A673 (cell line): Measurements from ENCODE around the gene TOMM70. TPM values are rescaled to one million over a fixed set of nuclear protein-coding genes. Genes with fewer than 3 reads are reported as not detected.

Source experiments
- BruUV-seq: library from RNA; stranded (reverse); fragments of 400-500 nt; replicated peaks from 2 replicates; lab custom pipeline; 2021; lab: Mats Ljungman, UMichigan
- CTCF ChIA-PET: fragments of 300-600 bp; sonication (Branson Sonifier 250); formaldehyde crosslinking; loops from one replicate; lab custom pipeline; 2022; ENCODE audit warnings: antibody characterized with exemption; lab: Charles Lee
- POLR2A ChIA-PET: fragments of 300-600 bp; sonication (Branson Sonifier 250); formaldehyde crosslinking; loops from one replicate; lab custom pipeline; 2022; ENCODE audit warnings: antibody characterized with exemption; ENCODE audit not compliant: low non-redundant PET; lab: Charles Lee
- DNase-seq: peaks from one replicate; pipeline ENCODE4 v3.0.0-alpha.2; 2015; ENCODE audit warnings: low spot score
- H3K27ac ChIP-seq: fragments of 200-600 bp; sonication (generic); 2 replicates; pipeline ENCODE4 v1.5.1; 2016; ENCODE audit warnings: mixed run types, low read depth, mild to moderate bottlenecking, mixed read lengths, antibody characterized with exemption, low read length; ENCODE audit not compliant: poor library complexity, severe bottlenecking
- H3K27me3 ChIP-seq: fragments of 200-600 bp; sonication (generic); replicated peaks from 2 replicates; pipeline ENCODE4 v1.6.1; 2017; ENCODE audit warnings: mixed run types, low read depth, mild to moderate bottlenecking, mixed read lengths, antibody characterized with exemption, low read length; ENCODE audit not compliant: insufficient read depth, poor library complexity
- H3K36me3 ChIP-seq: fragments of 200-600 bp; sonication (generic); 2 replicates; pipeline ENCODE4 v1.6.1; 2016; ENCODE audit warnings: mixed run types, mild to moderate bottlenecking, mixed read lengths, antibody characterized with exemption, low read length; ENCODE audit not compliant: insufficient read depth, poor library complexity, severe bottlenecking
- H3K4me1 ChIP-seq: fragments of 200-600 bp; sonication (generic); 2 replicates; pipeline ENCODE4 v1.6.1; 2017; ENCODE audit warnings: mixed run types, mild to moderate bottlenecking, mixed read lengths, antibody characterized with exemption, low read length; ENCODE audit not compliant: insufficient read depth, poor library complexity, severe bottlenecking
- H3K4me3 ChIP-seq: fragments of 200-600 bp; sonication (generic); 2 replicates; pipeline ENCODE4 v1.5.1; 2016; ENCODE audit warnings: low read depth, mixed run types, mild to moderate bottlenecking, mixed read lengths, low read length; ENCODE audit not compliant: poor library complexity, severe bottlenecking
- H3K9me3 ChIP-seq: fragments of 200-600 bp; sonication (generic); 2 replicates; pipeline ENCODE4 v1.6.1; 2016; ENCODE audit warnings: mixed run types, low read depth, mild to moderate bottlenecking, mixed read lengths, antibody characterized with exemption, low read length; ENCODE audit not compliant: poor library complexity, severe bottlenecking
- EZH2 ChIP-seq: fragments of 200-600 bp; sonication (generic); IDR thresholded peaks from 2 replicates; pipeline ENCODE4 v1.6.1; 2017; ENCODE audit warnings: borderline replicate concordance, low read depth, mild to moderate bottlenecking, mixed read lengths, antibody characterized with exemption, low read length; ENCODE audit not compliant: poor library complexity, severe bottlenecking
- intact Hi-C: fragments of 100-400 bp; cut with micrococcal nuclease; formaldehyde crosslinking; loops from one replicate; pipeline ENCODE4 v1.10.0; 2022; ENCODE audit not compliant: unreplicated experiment
- total RNA-seq: library from RNA; stranded (reverse); gene quantifications from 2 replicates; pipeline ENCODE4 v1.2.3, GENCODE V29; 2021
- TF ChIP-seq, protein P1 (sequence below): fragments of 300-800, 200-600 bp; sonication (generic); conservative IDR thresholded peaks from 2 replicates; pipeline ENCODE4 v1.5.1; 2017; ENCODE audit warnings: low read depth, mild to moderate bottlenecking, antibody characterized with exemption, low read length, moderate library complexity, mixed read lengths

TOMM70 gene
- total RNA-seq, 1 experiment from 2014 or later, result 54.4 TPM

GRCh38 chr3:100325827-100326226 is 75.1 kb downstream of the TOMM70 start:
- no peaks in the 10 kb centered on the region for H3K9me3 ChIP-seq
- H3K4me1 ChIP-seq, result no peaks in the 10 kb centered on the region
- H3K4me3 ChIP-seq, result no peak overlapping the region
- no peaks in the 10 kb centered on the region for H3K27me3 ChIP-seq
- ChIA-PET CTCF (no interaction called here), POLR2A (no interaction called here)
- no peak overlapping the region for H3K27ac ChIP-seq
- intact Hi-C loops, result no loop called here
- BruUV-seq, result no TSS peak
- TF ChIP-seq, protein P1, sequence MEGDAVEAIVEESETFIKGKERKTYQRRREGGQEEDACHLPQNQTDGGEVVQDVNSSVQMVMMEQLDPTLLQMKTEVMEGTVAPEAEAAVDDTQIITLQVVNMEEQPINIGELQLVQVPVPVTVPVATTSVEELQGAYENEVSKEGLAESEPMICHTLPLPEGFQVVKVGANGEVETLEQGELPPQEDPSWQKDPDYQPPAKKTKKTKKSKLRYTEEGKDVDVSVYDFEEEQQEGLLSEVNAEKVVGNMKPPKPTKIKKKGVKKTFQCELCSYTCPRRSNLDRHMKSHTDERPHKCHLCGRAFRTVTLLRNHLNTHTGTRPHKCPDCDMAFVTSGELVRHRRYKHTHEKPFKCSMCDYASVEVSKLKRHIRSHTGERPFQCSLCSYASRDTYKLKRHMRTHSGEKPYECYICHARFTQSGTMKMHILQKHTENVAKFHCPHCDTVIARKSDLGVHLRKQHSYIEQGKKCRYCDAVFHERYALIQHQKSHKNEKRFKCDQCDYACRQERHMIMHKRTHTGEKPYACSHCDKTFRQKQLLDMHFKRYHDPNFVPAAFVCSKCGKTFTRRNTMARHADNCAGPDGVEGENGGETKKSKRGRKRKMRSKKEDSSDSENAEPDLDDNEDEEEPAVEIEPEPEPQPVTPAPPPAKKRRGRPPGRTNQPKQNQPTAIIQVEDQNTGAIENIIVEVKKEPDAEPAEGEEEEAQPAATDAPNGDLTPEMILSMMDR, result no peak
- no peak for TF ChIP-seq EZH2
- DNase-seq, result no peak
- H3K36me3 ChIP-seq, result no peaks in the 10 kb centered on the region

GRCh38 chr3:100324044-100324443 is 76.8 kb downstream of the TOMM70 start:
- TF ChIP-seq, protein P1, result no peak
- no peak for TF ChIP-seq EZH2
- TSS peak; percentile 23 for BruUV-seq
- H3K27me3 ChIP-seq, result no peaks in the 10 kb centered on the region
- CTCF ChIA-PET, result no interaction called here
- intact Hi-C loops, result no loop called here
- H3K36me3 ChIP-seq, result no peaks in the 10 kb centered on the region
- H3K4me3 ChIP-seq, result no peak overlapping the region
- H3K27ac ChIP-seq, result no peak overlapping the region
- POLR2A ChIA-PET, result no interaction called here
- H3K9me3 ChIP-seq, result no peaks in the 10 kb centered on the region
- no peaks in the 10 kb centered on the region for H3K4me1 ChIP-seq
- DNase-seq, result no peak

GRCh38 chr3:100319951-100320350 is 80.9 kb downstream of the TOMM70 start:
- Histone ChIP-seq H3K27me3 (no peaks in the 10 kb centered on the region), H3K27ac (no peak overlapping the region), H3K4me3 (no peak overlapping the region), H3K4me1 (no peaks in the 10 kb centered on the region), H3K9me3 (no peaks in the 10 kb centered on the region), H3K36me3 (no peaks in the 10 kb centered on the region)
- ChIA-PET POLR2A (no interaction called here), CTCF (no interaction called here)
- no peak for TF ChIP-seq EZH2
- TF ChIP-seq, protein P1, result no peak
- no TSS peak for BruUV-seq
- intact Hi-C loops, result loop anchor here (5.0 to 10.0 kb wide), 2 partner anchors 145 to 877 kb away; no protein-coding TSS in a partner anchor
- DNase-seq, result no peak
